Measurements from ENCODE around the gene TMOD2.

TMOD2 gene

GRCh38 chr15:51756482-51756881, 5.1 kb downstream of the TMOD2 start:
- no peak overlapping the region for H3K4me3 ChIP-seq (ENCODE audit: low read depth, low read length)
- no peak for TF ChIP-seq CTCF (IDR thresholded peaks at IDR 0.05; ENCODE audit: low read depth, low read length, missing control alignments)
- in situ Hi-C loops (cut with HindIII; ENCODE audit: low sequenced_read_pairs), result loop anchor here (25.0 kb wide), 1 partner anchor 94 kb away; no protein-coding TSS in a partner anchor
- DNase-seq (ENCODE audit: low read depth), result no peak

- in situ Hi-C loops (cut with HindIII; ENCODE audit: low sequenced_read_pairs), result loop anchor here (25.0 kb wide), 1 partner anchor 95 kb away; no protein-coding TSS in a partner anchor
- DNase-seq (ENCODE audit: low read depth), result no peak
- TF ChIP-seq CTCF (IDR thresholded peaks at IDR 0.05; ENCODE audit: low read depth, low read length, missing control alignments), result no peak
- no peak overlapping the region for H3K4me3 ChIP-seq (ENCODE audit: low read depth, low read length)
Observed at GRCh38 chr15:51757450-51757849, 6.1 kb downstream of the TMOD2 start.

- in situ Hi-C loops (cut with HindIII; ENCODE audit: low sequenced_read_pairs), result loop anchor here (25.0 kb wide), 1 partner anchor 96 kb away; no protein-coding TSS in a partner anchor
- TF ChIP-seq CTCF (IDR thresholded peaks at IDR 0.05; ENCODE audit: low read depth, low read length, missing control alignments), result no peak
- DNase-seq (ENCODE audit: low read depth), result no peak
- no peak overlapping the region for H3K4me3 ChIP-seq (ENCODE audit: low read depth, low read length)
Observed at GRCh38 chr15:51758645-51759044, 7.2 kb downstream of the TMOD2 start.

GRCh38 chr15:51759557-51760070, 8.2 kb downstream of the TMOD2 start:
- TF ChIP-seq CTCF (IDR thresholded peaks at IDR 0.05; ENCODE audit: low read depth, low read length, missing control alignments), result peak; percentile 38
- in situ Hi-C loops (cut with HindIII; ENCODE audit: low sequenced_read_pairs), result loop anchor here (25.0 kb wide), 1 partner anchor 97 kb away; no protein-coding TSS in a partner anchor
- H3K4me3 ChIP-seq (ENCODE audit: low read depth, low read length), result no peak overlapping the region
- DNase-seq (ENCODE audit: low read depth), result peak; percentile 92

- in situ Hi-C loops (cut with HindIII; ENCODE audit: low sequenced_read_pairs), result loop anchor here (25.0 kb wide), 1 partner anchor 99 kb away; no protein-coding TSS in a partner anchor
- TF ChIP-seq CTCF (IDR thresholded peaks at IDR 0.05; ENCODE audit: low read depth, low read length, missing control alignments), result no peak
- H3K4me3 ChIP-seq (ENCODE audit: low read depth, low read length), result no peak overlapping the region
- DNase-seq (ENCODE audit: low read depth), result no peak
Observed at GRCh38 chr15:51760805-51761204, 9.4 kb downstream of the TMOD2 start.

- H3K4me3 ChIP-seq (ENCODE audit: low read depth, low read length), result no peak overlapping the region
- TF ChIP-seq CTCF (IDR thresholded peaks at IDR 0.05; ENCODE audit: low read depth, low read length, missing control alignments), result no peak
- no peak for DNase-seq (ENCODE audit: low read depth)
- in situ Hi-C loops (cut with HindIII; ENCODE audit: low sequenced_read_pairs), result loop anchor here (25.0 kb wide), 1 partner anchor 103 kb away; no protein-coding TSS in a partner anchor
Observed at GRCh38 chr15:51765751-51766150, 14.4 kb downstream of the TMOD2 start.

All from astrocyte of the cerebellum (primary cell).